SK-N-MC (cell line): Measurements from ENCODE around the gene WBP1.

Experiments
- FOXP2 ChIP-seq: optimal IDR thresholded peaks from 2 replicates; pipeline ENCODE3; 2011; ENCODE audit warnings: mild to moderate bottlenecking, moderate library complexity; ENCODE audit not compliant: insufficient read depth; ENCODE audit errors: extremely low read length, control extremely low read depth
- POLR2AphosphoS5 ChIP-seq: IDR thresholded peaks from 2 replicates; pipeline ENCODE4 v1.6.1; 2012; ENCODE audit warnings: mild to moderate bottlenecking, low read depth, low read length, borderline replicate concordance

DNA sequence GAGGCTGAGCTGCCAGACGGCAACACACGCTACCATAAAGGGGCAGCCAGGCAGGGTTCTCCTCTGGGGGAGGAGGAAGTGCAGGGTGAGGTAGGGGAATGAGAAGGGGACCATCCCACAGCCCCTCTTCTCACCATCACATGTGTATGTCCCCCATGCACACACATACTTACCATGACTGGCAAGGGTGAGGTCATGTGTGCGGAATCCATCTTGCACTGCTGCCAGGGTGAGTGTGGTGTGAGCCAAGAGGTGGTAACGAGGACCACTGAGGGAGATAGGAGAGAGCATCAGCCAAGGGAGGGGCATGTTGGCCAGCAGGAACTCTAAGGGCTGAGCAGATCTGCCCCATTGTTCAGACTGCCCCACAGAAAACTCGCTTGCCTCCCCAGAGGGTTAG, 29.6 kb upstream of the WBP1 start:
- no peak for TF ChIP-seq POLR2AphosphoS5
- no peak for TF ChIP-seq FOXP2
